Measurements from ENCODE around the gene REC114.
"Not testable (repeated sequence)": the region's sequence is repeated elsewhere in the genome, so short reads cannot be mapped to it uniquely, and the experiment has no call there.

The REC114 gene

DNA sequence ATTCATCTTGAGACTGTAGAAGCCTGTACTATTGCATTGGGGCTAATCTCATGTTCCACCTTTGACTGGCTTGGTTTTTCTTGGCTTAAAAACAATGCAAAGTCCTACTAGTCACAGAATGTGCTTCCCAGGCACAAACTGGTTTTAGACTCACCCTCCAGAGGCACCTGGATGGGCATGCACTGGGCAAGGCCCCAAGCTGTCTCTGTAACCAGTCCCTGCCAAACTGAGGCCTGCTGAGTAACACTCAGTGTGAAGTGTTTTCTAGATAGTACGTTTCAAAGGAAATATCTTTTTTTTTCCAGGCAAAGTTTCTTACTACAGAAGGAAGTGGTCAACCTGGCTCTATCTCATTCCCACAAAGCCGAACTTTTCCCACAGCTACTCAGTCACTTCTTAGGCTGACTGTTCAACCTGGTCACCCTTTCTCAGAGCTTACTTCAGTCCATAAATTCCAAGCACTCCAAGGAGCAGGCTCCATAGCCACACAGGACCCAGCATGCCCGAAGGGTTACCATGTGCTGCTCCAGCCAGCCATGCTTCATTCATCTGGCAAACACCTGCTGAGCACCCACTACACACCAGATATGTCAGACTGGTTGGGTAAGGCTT lies 132.8 kb downstream of the REC114 start:
- DNase-seq (ENCODE audit: low read depth in 3 of 3): no peak

DNA sequence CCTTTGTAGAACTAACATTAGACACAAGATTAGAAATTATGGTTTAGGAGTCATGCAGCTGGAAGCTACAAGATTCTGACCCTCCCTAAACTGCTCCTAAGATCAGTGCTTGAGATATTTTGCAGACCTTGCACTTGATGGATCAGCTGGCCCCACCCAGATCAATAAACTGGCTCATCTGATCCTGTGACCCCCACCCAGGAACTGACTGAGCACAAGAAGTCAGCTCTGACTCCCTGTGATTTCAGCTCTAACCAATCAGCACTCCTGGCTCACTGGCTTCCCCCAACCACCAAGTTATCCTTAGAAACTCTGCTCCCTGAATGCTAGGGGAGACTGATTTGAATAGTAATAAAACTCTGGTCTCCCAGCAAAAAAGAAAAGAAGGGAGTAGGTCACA lies 134.6 kb downstream of the REC114 start:
- not testable (repeated sequence) for DNase-seq (ENCODE audit: low read depth in 3 of 3)

DNA sequence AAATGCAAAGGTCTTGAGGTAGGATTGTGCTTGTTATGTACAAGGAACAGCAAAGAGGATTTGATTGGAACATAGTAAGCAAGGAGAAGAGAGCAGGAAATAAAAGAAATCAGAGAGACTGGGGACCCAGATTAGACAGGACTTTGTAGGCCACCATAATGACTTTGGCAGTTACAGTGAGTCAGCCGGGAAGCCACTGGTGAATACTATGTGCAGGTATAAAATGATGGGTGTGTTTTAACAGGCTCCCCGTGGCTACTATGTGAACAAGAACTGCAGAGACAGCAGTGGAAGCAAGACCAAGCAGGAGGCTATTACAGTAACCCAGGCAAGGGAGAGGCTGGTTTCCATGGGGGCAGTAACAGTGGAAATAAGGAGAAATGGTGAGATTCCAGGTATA lies 135.1 kb downstream of the REC114 start:
- no peak for DNase-seq (ENCODE audit: low read depth in 3 of 3)

DNA sequence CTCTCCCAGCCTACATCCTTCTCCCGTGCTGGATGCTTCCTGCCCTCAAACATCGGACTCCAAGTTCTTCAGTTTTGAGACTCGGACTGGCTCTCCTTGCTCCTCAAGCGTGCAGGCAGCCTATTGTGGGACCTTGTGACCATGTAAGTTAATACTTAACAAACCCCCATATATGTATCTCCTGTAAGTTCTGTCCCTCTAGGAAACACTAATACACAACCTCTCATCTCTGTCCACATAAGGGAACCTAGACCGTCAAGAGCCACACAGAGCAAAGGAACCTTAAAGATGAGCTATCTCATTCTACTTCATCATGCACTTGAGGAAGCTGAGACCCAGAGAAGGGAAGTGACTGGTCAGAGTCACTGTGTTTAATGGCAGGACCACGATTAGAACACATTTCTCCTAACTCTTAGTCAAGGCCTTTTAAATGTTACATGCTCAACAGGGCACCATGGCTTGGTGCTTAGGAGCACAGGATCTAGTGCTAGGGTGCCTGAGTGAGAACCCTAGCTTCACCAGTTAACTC lies 140.0 kb downstream of the REC114 start:
- no peak for DNase-seq (ENCODE audit: low read depth in 3 of 3)

DNA sequence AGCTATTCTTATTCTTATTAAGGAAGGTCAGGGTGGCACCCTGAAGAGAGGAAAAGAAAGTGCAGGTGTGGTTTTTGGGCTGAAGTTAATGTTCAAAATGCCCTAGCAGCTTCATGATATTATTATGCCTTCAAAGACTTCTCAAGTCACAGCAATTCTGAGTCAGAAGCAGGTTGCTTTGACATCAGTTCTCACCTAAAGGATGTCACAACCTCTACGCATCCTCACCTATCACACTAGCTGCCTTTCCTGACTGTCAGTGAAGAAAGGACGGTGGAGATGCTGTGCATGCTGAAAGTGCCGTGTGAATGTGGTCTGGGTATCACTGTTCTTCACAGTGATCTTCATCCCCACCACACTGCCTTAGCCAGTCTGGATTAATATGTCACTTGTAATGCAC lies 140.6 kb downstream of the REC114 start:
- no peak for DNase-seq (ENCODE audit: low read depth in 3 of 3)

DNA sequence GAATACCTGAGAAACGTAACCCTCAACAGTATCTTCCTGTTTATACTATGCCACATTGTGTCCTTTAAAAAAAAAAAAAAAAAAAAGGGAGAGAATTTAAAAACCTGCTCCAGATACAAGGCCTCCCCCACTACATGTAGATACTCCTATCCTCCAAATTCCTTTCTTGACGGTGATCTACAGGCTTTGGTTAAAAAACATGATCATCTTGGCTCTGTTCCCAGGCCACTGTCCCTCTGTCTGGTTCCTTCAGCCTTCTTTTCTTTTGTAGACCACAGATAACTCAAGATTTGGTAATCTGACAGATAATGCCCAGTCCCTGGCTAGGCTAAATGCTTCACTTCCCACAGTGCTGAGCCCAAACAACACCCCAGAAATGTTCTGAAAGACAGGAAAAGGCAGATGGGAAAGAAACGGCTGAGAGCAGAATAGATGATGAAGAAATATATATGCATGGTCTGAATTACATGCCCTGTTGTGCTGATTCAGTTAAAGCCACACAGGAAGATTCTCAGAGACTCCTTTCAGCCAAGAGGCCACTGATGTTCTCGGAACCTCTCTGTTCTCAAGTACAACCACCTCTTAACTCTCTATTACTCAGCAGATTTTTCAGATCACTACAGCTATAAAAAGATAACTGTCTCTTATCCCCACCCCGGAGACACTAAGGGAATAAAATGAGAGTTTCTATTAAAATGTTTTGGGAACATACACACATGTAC lies 141.9 kb downstream of the REC114 start:
- DNase-seq (ENCODE audit: low read depth in 3 of 3): no peak

DNA sequence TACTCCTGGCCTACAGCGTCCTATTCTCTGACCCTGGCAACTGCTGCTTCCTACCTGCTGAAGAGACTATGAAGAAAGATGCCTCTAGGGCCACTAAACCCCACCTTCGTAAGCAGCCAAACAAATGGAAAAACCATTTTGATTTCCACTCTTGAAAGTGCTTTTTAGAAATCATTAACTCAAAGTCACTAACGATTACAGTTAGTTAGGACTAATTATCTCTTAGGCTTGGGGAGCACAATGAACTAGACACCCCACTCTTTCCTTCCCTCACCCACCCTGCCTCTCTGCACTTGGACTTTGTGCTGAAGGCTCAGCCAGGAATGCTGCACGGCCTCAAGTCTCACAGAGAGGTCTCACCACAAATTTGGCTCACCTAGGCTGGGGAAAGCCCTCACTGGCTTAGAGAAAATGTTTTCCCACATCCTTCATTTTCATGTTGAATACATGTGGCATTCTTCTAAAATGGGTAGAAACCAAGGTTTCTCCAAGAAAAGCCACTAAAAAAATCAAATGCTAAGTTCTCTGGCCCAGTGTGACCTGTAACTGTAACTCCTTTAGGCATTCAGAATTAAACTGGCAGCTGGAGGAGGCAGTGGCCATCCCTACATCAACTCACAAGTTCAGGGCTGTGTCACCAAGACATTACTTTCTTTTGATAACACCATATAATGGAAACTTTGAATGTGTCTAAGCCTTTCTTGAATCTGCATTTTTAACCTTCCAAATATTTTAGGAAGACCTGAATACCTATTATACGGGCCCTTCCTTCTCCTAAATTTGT lies 143.1 kb downstream of the REC114 start:
- no peak for DNase-seq (ENCODE audit: low read depth in 3 of 3)

DNA sequence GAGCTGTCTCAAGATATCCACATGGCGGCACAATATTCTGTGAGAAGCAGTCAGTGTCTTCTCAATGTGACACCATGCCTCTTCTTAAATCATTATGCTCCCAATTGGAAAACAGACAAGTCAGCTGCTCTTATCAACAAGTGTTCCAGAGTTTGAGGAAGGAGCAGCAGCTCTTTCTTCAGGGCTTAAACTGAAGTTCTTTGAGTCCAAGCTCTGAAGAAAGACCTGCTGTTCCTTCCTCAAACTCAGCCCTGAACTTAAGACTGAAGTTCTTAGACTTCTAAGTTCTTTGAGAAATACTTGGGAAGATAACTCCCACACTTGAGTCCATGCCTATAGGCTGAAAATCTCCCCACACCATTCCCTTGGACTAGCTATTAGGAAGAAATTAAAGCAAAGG lies 146.8 kb downstream of the REC114 start:
- DNase-seq (ENCODE audit: low read depth in 3 of 3): no peak

DNA sequence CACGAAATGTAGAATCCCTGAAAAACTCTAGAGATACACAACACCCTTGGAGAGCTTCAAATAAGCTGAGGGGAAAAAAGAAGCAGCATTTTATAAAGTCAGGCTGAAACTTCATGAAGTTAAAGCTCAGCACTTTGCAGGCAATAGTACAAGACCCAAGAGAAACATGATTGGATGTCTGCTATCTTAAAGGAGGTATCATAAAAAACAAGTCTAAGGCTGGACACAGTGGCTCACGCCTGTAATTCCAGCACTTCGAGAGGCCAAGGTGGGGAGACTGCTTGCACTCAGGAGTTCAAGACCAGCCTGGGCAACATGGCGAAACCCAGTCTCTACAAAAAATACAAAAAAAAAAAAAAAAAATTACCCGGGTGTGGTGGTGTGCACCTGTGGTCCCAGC lies 147.3 kb downstream of the REC114 start:
- no peak for DNase-seq (ENCODE audit: low read depth in 3 of 3)

DNA sequence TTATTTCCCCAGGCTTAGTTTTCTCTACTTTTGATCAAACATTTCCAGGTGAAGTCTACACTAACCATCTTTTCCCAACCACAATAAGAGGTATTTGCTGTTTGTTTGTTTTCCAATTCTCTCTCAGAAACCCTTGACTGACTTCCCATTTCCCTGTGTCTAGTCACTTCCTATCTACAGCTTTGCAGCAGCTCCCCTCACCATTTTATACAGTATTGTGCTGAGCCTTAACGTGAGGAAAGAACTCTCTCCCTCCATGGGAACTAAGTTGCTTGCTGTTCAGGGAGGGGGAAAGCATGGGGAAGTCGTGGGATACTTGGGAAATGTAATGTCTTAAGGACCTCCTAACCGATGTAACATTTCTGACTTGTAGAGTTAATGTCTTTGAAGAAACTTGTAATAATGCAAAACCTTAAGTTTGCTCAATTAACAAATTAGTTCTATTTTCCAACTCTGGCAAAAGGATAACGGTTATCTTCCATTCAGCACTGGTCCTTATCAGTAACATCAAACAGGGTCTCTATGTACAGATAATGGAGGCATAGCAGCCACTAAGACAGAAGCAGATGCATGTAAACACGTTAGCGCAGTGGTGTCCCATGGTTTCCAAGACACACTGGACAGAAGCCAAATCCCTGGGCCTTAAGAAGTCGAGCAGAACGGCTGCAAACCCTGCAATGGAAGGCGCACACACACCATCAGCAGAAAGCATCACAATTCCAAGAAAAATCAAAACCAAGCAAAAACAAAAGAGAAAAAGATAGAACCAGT lies 150.5 kb downstream of the REC114 start:
- no peak for DNase-seq (ENCODE audit: low read depth in 3 of 3)

DNA sequence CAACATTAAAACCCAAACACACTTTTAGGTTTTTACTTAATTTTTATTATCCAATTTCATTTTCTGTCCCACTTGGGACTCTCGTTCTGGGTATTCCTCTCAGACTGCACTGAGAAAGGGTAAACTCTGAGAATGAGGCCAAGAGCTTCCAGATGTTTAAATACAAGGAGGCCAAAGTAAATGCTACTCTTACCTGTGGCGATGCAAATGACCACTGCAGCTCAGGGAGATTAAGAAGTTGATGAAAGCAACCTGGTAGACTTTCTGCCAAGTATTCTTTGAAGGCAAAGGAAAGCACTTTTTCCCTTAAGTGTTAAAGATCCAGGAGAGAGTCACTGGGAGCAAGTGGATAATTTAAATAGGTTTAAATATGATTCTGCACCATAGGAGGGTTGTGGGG lies 151.1 kb downstream of the REC114 start:
- no peak for DNase-seq (ENCODE audit: low read depth in 3 of 3)

DNA sequence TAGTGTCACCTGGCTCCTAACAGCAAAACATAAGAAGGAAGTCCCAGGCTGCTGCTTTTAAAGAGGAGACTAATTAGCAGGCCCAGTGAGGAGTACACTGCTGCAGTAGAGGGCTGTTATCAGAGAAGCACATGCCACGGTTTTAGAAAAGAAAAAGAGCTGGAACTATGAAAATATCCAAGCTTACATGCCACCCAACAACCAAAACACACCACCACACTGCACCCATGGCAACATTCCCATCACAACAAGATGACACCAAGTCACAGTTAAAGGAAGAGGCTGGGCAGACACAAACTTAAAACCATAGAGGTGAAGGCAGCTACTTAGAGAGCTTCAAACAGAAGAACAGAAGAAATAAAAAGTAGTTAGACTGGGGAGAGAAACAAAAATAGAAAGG lies 153.2 kb downstream of the REC114 start:
- DNase-seq (ENCODE audit: low read depth in 3 of 3): no peak

DNA sequence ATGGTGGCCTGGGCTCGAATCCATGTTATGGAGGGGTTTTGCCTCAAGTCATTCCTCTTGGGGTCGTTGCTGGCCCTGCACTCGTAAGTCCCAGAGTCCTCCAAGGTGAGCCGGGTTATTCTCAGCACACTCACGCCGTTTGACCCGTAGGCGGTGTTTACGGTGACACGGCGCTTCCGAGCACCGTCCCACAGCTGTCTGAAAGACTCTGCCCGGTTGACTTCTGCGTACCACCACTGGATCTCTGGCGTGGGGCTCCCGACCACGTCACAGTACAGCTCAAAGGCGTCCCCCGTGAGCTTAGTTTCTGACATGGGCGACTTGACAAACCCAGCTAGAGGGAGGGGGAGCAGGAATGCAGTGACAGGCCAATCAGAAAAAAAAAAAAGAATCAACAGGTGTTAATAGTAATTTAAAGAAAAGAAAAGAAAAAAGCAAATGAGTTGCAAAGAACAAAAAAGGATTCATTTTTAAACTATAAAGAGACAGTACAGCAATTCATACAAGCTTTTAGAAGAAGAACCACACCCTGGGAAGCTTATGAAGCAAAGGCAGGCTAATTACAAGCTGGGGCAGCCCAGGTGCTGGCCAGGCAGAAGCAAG lies 154.2 kb downstream of the REC114 start:
- no peak for DNase-seq (ENCODE audit: low read depth in 3 of 3)

DNA sequence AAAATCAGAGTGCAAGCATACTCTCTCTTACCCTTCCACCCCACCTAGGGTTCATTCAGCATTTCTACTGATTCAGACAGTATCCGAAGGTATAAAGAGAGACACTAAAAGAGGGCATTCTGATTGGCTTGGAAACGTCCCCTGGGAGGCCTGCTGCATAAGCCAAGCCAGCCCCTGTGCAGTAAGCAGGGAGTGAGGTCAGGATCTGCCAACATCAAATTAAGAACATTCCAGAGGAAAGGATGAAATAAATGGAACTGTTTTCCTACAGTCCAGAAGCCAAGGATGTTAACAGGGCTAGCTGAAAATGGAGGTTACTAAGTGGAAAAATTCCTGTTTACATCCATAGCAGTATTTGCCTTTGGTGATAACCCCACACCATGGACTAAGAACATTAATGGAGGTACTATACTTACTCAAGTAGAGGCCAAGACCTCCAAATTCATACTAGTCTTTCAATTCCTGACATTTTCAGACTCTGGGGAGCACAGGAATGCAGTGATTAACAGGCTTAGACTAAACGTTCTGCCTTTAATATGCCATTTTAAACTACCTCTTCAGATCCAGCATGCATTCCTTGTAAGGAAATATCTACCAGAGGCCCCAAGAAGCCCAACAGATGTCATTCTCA lies 155.7 kb downstream of the REC114 start:
- no peak for DNase-seq (ENCODE audit: low read depth in 3 of 3)

DNA sequence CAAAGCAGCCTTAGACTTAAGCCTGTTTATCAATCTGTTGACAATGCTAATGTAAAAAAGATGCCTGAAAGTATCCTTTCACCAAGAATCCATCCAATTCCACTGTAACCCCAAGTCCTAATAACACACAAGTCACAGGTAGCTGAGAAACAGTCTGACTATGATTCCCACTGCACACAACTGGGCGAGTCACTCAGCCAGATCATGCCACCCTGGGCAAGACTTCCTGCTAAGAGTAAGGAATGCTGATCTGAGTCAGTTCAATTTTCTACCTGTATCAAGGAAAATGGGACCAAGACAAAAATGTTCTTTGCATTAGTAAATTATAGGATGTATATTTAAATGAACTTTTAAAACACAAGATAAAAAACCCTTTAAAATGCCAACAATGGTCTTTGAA lies 157.0 kb downstream of the REC114 start:
- no peak for DNase-seq (ENCODE audit: low read depth in 3 of 3)

DNA sequence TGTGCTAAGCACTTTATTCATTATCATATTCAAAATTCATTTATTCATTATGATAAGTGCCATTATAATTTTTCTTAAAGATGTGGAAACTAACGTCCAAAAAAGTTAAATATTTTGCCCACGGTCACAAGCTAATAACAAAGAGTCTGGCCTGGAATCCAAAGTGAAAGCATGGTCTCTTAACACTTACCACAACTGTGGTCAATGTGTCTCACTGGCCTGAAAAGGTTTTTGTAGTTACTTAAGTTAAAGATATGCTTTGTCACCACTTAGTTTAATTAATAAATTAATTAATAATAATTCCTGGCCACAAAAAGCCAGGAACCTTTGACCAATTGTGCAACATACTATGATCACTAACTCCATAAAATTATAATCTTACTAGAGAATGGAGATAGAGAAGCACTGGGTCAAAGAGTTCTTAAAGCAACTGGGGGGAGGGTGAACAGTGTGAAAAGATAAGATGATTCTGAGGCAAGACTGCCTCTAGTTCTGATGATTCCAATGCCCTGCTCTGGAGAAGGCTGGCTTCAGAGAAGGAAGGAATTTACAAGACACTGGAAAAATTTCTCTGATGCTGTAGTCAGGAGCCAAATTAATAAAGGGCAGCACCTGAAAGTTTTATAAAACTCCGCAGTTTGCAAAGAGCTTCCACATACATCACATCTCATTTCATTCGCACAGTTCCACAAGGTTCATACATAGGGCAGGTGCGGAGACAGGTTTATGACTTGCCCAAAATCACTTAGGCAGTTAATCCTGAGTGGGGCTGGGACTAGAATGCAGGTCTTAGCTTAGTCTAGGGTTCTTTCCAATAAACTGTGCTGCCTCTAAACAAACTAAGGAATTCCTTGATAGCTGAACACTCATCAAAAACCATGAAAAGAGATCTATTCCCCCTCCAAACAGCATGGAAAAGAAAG lies 157.7 kb downstream of the REC114 start:
- DNase-seq (ENCODE audit: low read depth in 3 of 3): no peak

DNA sequence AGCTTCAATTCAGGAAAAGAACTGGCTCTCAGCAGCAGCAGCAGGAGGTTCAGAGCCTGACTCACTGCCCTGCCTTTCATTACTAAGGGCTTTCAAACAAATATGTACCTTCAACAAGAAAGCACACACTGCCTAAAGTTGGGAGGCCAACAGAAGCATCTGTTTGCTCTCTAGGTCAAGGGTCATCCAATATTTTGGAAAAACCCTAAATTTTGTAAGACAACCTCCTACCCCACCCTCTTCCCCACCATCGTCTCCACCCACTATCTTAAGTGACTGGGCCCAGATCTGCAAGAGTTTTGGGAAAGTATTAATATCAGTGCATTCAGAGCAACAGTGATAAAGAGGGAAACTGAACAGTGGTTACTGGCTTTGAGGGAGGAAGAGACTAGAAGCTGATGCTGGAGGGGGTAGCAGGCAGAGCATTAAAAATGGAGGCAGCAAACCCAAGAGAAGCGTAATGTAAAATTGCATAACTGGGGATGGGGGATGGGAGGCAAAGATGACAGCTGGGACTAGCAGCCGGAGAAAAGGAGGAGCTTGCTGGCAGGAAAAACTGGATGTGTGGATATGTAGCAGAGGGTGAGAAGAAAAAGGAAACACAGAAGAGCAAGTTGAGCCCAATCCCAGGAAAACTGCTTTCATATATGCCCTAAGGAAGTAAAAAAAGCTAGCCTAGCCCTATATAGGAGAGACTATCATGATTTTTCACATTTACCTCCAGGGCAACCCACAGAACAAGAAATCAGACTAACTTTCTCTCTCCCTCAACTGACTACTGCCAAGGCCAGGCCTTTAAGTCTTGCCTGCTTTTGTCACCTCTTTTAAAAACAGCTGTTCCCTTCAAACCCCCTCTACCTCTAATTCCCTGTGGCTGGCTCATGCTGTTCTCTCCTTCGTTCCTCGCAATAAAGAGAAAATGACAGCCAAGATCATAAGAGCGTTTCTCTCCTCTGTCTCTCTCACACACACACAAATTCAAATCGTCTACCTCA lies 158.8 kb downstream of the REC114 start:
- DNase-seq (ENCODE audit: low read depth in 3 of 3): no peak

DNA sequence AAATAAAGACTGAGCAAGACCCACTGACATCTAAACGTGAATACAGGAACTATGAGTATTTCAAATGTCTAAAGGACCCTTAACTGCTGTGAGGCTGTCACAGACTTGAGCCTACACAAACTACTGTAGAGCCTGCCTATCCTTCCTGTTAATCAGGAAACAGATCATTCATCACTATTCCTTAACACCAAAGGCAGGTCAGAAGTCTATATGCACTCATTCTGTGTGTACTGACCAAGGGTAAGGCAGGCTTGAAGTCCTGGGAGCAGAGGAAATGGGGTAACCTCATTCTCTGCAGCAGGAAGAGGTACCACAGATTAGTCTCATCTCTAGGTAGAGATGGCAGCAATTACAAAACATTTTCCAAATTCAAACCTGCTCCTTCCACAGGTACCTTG lies 159.5 kb downstream of the REC114 start:
- no peak for DNase-seq (ENCODE audit: low read depth in 3 of 3)

DNA sequence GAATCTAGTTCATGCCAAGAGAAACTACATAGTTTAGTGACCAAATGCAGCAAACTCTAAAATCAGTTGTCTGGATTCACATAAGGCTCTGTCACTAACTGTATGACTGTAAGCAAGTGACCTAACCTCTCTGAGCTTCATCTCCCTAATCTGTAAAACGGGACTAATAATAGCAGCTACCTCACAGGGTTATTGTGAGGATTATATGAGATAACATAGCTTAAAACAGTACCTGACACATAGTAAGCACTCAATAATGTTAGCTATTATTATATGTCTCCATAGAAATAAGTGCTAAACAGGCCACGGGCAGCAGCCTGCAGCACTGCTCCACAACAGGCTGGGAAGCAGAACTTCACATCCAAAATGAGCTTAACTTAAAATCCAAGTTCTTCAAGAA lies 160.0 kb downstream of the REC114 start:
- no peak for DNase-seq (ENCODE audit: low read depth in 3 of 3)

Measured in stimulated activated CD4-positive, alpha-beta T cell treated with anti-CD3 and anti-CD28 coated beads, TNF-alpha, amount 100 ng/mL, for 24 hours (primary cell).